Neural cell (in vitro differentiated cells): ENCODE data around the gene GOLGA7B.

Source experiments
- EP300 ChIP-seq: fragments of 450-650 bp; conservative IDR thresholded peaks from 2 replicates; pipeline ENCODE4 v1.6.1; 2014; ENCODE audit warnings: antibody characterized with exemption, mild to moderate bottlenecking, moderate library complexity; ENCODE audit not compliant: poor library complexity, severe bottlenecking
- EZH2 ChIP-seq: fragments of 200-600, 300-800 bp; shearing (Covaris generic), sonication (generic); IDR thresholded peaks from 2 replicates; pipeline ENCODE4 v1.6.1; 2014; ENCODE audit warnings: antibody characterized with exemption, low read length, borderline replicate concordance, mild to moderate bottlenecking; ENCODE audit not compliant: insufficient read depth, poor library complexity, severe bottlenecking
- MXI1 ChIP-seq: fragments of 450-650 bp; conservative IDR thresholded peaks from 2 replicates; pipeline ENCODE4 v1.6.1; 2014; ENCODE audit warnings: antibody characterized with exemption, mild to moderate bottlenecking; ENCODE audit not compliant: poor library complexity, severe bottlenecking
- POLR2AphosphoS5 ChIP-seq: IDR thresholded peaks from 2 replicates; pipeline ENCODE4 v1.6.1; 2012
- SMC3 ChIP-seq: fragments of 450-650 bp; conservative IDR thresholded peaks from 2 replicates; pipeline ENCODE4 v1.6.1; 2014; ENCODE audit warnings: antibody characterized with exemption, mild to moderate bottlenecking, moderate library complexity; ENCODE audit not compliant: poor library complexity
- TAF1 ChIP-seq: IDR thresholded peaks from 2 replicates; pipeline ENCODE4 v1.6.1; 2012; ENCODE audit warnings: low read depth
- TF ChIP-seq, protein P1 (sequence below): IDR thresholded peaks from 2 replicates; pipeline ENCODE4 v1.6.1; 2012; ENCODE audit warnings: borderline replicate concordance
- TF ChIP-seq, protein P2 (sequence below): fragments of 450-650 bp; IDR thresholded peaks from 2 replicates; pipeline ENCODE4 v1.5.1; 2014; ENCODE audit warnings: antibody characterized with exemption, mild to moderate bottlenecking, moderate library complexity; ENCODE audit not compliant: poor library complexity, severe bottlenecking

DNA sequence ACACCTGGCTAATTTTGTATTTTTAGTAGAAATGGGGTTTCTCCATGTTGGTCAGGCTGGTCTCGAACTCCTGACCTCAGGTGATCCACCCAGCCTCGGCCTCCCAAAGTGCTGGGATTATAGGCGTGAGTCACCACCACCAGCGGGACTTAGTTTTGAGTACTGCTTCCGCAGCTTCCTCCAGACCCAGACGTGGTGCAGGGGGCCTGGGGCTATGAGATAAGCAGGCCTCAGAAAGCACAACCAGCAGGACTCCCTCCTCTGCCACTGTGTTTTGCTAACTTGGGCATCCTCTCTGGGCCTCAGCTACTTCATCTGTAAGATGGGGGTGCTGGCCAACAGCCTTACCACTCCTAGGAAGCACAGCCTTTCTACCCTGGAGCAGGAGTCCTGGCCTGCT, 37.8 kb downstream of the GOLGA7B start:
- TF ChIP-seq, protein P1, sequence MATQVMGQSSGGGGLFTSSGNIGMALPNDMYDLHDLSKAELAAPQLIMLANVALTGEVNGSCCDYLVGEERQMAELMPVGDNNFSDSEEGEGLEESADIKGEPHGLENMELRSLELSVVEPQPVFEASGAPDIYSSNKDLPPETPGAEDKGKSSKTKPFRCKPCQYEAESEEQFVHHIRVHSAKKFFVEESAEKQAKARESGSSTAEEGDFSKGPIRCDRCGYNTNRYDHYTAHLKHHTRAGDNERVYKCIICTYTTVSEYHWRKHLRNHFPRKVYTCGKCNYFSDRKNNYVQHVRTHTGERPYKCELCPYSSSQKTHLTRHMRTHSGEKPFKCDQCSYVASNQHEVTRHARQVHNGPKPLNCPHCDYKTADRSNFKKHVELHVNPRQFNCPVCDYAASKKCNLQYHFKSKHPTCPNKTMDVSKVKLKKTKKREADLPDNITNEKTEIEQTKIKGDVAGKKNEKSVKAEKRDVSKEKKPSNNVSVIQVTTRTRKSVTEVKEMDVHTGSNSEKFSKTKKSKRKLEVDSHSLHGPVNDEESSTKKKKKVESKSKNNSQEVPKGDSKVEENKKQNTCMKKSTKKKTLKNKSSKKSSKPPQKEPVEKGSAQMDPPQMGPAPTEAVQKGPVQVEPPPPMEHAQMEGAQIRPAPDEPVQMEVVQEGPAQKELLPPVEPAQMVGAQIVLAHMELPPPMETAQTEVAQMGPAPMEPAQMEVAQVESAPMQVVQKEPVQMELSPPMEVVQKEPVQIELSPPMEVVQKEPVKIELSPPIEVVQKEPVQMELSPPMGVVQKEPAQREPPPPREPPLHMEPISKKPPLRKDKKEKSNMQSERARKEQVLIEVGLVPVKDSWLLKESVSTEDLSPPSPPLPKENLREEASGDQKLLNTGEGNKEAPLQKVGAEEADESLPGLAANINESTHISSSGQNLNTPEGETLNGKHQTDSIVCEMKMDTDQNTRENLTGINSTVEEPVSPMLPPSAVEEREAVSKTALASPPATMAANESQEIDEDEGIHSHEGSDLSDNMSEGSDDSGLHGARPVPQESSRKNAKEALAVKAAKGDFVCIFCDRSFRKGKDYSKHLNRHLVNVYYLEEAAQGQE = no peak
- TF ChIP-seq EZH2 = no peak
- TF ChIP-seq, protein P2, sequence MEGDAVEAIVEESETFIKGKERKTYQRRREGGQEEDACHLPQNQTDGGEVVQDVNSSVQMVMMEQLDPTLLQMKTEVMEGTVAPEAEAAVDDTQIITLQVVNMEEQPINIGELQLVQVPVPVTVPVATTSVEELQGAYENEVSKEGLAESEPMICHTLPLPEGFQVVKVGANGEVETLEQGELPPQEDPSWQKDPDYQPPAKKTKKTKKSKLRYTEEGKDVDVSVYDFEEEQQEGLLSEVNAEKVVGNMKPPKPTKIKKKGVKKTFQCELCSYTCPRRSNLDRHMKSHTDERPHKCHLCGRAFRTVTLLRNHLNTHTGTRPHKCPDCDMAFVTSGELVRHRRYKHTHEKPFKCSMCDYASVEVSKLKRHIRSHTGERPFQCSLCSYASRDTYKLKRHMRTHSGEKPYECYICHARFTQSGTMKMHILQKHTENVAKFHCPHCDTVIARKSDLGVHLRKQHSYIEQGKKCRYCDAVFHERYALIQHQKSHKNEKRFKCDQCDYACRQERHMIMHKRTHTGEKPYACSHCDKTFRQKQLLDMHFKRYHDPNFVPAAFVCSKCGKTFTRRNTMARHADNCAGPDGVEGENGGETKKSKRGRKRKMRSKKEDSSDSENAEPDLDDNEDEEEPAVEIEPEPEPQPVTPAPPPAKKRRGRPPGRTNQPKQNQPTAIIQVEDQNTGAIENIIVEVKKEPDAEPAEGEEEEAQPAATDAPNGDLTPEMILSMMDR = no peak
- TF ChIP-seq EP300 = no peak
- no peak for TF ChIP-seq SMC3
- TF ChIP-seq MXI1 = no peak
- TF ChIP-seq POLR2AphosphoS5 = no peak
- TF ChIP-seq TAF1 = no peak
